ENCODE data around the gene SPDYE4.

The SPDYE4 gene

DNA sequence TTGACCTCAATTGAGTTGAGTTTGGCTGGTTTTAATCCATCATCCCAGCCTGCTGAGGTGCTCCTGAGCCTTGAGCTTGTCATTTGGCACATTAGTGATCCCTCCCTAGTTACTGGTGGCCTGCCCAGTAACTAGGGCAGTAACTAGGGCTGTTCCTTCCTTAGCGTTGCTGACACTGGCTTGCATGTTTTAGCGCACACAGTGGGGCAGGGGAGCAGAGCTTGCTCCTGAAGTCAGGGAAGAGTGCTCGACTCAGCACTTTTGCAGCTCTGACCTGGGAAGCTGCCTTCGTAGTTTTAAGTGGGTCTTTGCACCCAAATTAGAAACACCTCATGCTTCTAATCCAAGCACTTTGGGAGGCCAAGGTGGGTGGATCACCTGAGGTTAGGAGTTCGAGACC is 29.4 kb downstream of the SPDYE4 start:
- H3K27me3 ChIP-seq (ENCODE audit: control insufficient read depth, insufficient read depth, low read length), result no peaks in the 10 kb centered on the region
- 0 out of 2 replicates have a peak, but pooled peaks cover 1% of the 10 kb centered on the region for H3K4me1 ChIP-seq (ENCODE audit: control insufficient read depth, insufficient read depth, low read length)
- no peak for DNase-seq (ENCODE audit: low read depth, low spot score)
- H3K4me3 ChIP-seq (ENCODE audit: low read length), result no peak overlapping the region
- H3K9me3 ChIP-seq (ENCODE audit: control insufficient read depth, insufficient read depth, low read length), result no peaks in the 10 kb centered on the region
- no CpG with 5 or more reads among the region's 5 CpGs for WGBS (ENCODE audit: insufficient coverage, insufficient read length)
- no peaks in the 10 kb centered on the region for H3K36me3 ChIP-seq (ENCODE audit: control insufficient read depth, insufficient read depth, low read length)
- H3K27ac ChIP-seq (ENCODE audit: low read length), result no peak overlapping the region

DNA sequence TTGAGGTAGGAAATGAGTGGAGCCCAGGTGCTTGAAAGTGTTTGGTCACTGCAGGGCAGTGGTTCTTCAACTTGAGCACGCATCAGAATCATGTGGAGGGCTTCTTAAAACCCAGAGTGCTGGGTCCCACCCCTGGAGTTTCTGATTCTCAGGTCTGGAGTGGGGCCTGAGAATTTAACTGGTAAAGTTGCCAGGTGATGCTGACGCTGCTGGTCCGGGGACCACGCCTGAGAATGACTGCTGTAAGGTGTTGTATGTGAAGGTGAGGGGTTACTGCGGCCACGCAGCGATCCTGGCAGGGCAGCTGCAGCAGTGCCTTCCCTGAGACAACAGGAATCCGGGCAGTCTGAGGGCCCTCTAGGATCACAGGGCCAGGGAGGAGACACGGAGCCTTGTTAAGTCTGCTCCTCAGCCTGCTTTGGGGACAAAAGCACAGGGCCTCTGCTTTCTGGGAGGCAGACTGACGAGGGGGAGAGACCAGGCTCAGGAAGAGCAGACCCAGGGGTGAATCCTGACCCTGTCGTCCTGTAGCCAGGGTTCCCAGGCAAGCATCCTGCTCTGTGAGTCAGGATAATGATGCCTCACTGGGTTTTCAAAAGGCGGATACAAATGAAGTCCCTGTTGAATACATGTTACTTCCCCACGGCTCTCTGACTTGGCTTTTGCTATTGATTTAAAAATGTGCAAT is 30.0 kb downstream of the SPDYE4 start:
- Histone ChIP-seq H3K27me3 (ENCODE audit: control insufficient read depth, insufficient read depth, low read length) (no peaks in the 10 kb centered on the region), H3K9me3 (ENCODE audit: control insufficient read depth, insufficient read depth, low read length) (no peaks in the 10 kb centered on the region), H3K27ac (ENCODE audit: low read length) (no peak overlapping the region), H3K36me3 (ENCODE audit: control insufficient read depth, insufficient read depth, low read length) (no peaks in the 10 kb centered on the region), H3K4me1 (ENCODE audit: control insufficient read depth, insufficient read depth, low read length) (0 out of 2 replicates have a peak, but pooled peaks cover 1% of the 10 kb centered on the region), H3K4me3 (ENCODE audit: low read length) (no peak overlapping the region; the same call in 1 of the 2 replicates)
- no peak for DNase-seq (ENCODE audit: low read depth, low spot score)
- WGBS (ENCODE audit: insufficient coverage, insufficient read length), result no CpG with 5 or more reads among the region's 13 CpGs

DNA sequence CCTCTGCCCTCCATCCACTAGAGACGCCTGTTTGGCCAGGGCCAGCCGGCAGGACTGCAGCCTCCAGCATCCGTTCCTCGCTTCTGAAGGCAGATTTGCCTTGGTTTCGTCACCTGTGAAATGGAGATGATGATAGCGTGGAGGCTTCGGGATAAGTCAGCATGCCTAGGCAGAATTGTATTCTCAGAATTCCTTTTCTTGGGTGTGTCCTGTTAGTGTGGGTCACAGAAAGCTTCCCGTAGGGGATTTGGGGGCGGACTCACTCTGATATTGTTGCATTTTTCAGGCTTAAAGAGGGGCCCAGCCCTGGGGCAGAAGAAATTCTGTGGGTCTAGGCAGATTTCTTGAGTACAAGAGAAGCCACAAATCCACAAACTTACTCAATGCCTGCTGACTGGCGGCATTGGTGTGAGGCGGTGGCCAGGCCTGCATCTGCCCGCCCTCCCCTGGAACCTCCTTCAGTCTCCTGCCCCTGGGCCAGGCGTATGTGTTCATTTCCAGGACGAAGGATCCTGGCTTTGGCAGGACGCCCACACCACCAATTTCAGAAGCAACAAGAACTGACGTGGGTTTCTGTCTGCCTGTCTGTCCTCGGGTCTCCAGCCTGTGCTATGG is 31.3 kb downstream of the SPDYE4 start:
- no peak for DNase-seq (ENCODE audit: low read depth, low spot score)
- no peaks in the 10 kb centered on the region for H3K27me3 ChIP-seq (ENCODE audit: control insufficient read depth, insufficient read depth, low read length)
- no CpG with 5 or more reads among the region's 17 CpGs for WGBS (ENCODE audit: insufficient coverage, insufficient read length)
- H3K27ac ChIP-seq (ENCODE audit: low read length), result no peak overlapping the region
- 0 out of 2 replicates have a peak, but pooled peaks cover 1% of the 10 kb centered on the region for H3K4me1 ChIP-seq (ENCODE audit: control insufficient read depth, insufficient read depth, low read length)
- no peak overlapping the region for H3K4me3 ChIP-seq (ENCODE audit: low read length)
- H3K36me3 ChIP-seq (ENCODE audit: control insufficient read depth, insufficient read depth, low read length), result no peaks in the 10 kb centered on the region
- H3K9me3 ChIP-seq (ENCODE audit: control insufficient read depth, insufficient read depth, low read length), result no peaks in the 10 kb centered on the region

- no peaks in the 10 kb centered on the region for H3K9me3 ChIP-seq (ENCODE audit: control insufficient read depth, insufficient read depth, low read length)
- H3K4me3 ChIP-seq (ENCODE audit: low read length), result no peak overlapping the region
- WGBS (ENCODE audit: insufficient coverage, insufficient read length), result no CpG with 5 or more reads among the region's 23 CpGs
- DNase-seq (ENCODE audit: low read depth, low spot score), result no peak
- H3K27me3 ChIP-seq (ENCODE audit: control insufficient read depth, insufficient read depth, low read length), result no peaks in the 10 kb centered on the region
- 0 out of 2 replicates have a peak, but pooled peaks cover 1% of the 10 kb centered on the region for H3K4me1 ChIP-seq (ENCODE audit: control insufficient read depth, insufficient read depth, low read length)
- no peaks in the 10 kb centered on the region for H3K36me3 ChIP-seq (ENCODE audit: control insufficient read depth, insufficient read depth, low read length)
- H3K27ac ChIP-seq (ENCODE audit: low read length), result no peak overlapping the region
Observed at GRCh38 chr17:8725881-8726876, 32.2 kb downstream of the SPDYE4 start.

- Histone ChIP-seq H3K9me3 (ENCODE audit: control insufficient read depth, insufficient read depth, low read length) (no peaks in the 10 kb centered on the region; the same call in 1 of the 2 replicates), H3K4me1 (ENCODE audit: control insufficient read depth, insufficient read depth, low read length) (0 out of 2 replicates have a peak, but pooled peaks cover 1% of the 10 kb centered on the region), H3K27ac (ENCODE audit: low read length) (no peak overlapping the region), H3K4me3 (ENCODE audit: low read length) (no peak overlapping the region), H3K27me3 (ENCODE audit: control insufficient read depth, insufficient read depth, low read length) (no peaks in the 10 kb centered on the region), H3K36me3 (ENCODE audit: control insufficient read depth, insufficient read depth, low read length) (no peaks in the 10 kb centered on the region)
- WGBS (ENCODE audit: insufficient coverage, insufficient read length), result no CpG with 5 or more reads among the region's 7 CpGs
- no peak for DNase-seq (ENCODE audit: low read depth, low spot score)
Observed at GRCh38 chr17:8724451-8724850, 33.9 kb downstream of the SPDYE4 start.

- no CpG with 5 or more reads among the region's 9 CpGs for WGBS (ENCODE audit: insufficient coverage, insufficient read length)
- Histone ChIP-seq H3K27me3 (ENCODE audit: control insufficient read depth, insufficient read depth, low read length) (no peaks in the 10 kb centered on the region), H3K4me1 (ENCODE audit: control insufficient read depth, insufficient read depth, low read length) (no peaks in the 10 kb centered on the region), H3K27ac (ENCODE audit: low read length) (no peak overlapping the region), H3K36me3 (ENCODE audit: control insufficient read depth, insufficient read depth, low read length) (no peaks in the 10 kb centered on the region), H3K4me3 (ENCODE audit: low read length) (no peak overlapping the region), H3K9me3 (ENCODE audit: control insufficient read depth, insufficient read depth, low read length) (no peaks in the 10 kb centered on the region; the same call in 1 of the 2 replicates)
- no peak for DNase-seq (ENCODE audit: low read depth, low spot score)
Observed at GRCh38 chr17:8720596-8720995, 37.8 kb downstream of the SPDYE4 start.

GRCh38 chr17:8719291-8720246 is 38.8 kb downstream of the SPDYE4 start:
- H3K27me3 ChIP-seq (ENCODE audit: control insufficient read depth, insufficient read depth, low read length), result no peaks in the 10 kb centered on the region

DNA sequence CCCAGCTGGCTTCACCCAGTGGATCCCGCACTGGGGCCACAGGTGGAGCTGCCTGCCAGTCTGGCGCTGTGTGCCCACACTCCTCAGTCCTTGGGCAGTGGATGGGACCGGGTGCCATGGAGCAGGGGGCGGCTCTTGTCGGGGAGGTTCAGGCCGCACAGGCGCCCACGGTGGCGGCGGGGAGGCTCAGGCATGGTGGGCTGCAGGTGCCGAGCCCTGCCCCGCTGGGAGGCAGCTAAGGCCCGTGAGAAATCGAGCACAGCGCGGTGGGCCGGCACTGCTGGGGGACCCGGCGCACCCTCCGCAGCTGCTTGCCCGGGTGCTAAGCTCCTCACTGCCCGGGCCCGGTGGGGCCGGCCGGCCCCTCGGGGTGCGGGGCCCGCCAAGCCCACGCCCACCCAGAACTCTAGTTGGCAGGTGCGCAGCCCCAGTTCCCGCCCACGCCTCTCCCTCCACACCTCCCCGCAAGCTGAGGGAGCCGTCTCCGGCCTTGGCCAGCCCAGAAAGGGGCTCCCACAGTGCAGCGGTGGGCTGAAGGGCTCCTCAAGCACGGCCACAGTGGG is 40.3 kb downstream of the SPDYE4 start:
- no peak for DNase-seq (ENCODE audit: low read depth, low spot score)
- Histone ChIP-seq H3K4me1 (ENCODE audit: control insufficient read depth, insufficient read depth, low read length) (no peaks in the 10 kb centered on the region), H3K9me3 (ENCODE audit: control insufficient read depth, insufficient read depth, low read length) (no peaks in the 10 kb centered on the region; the same call in 1 of the 2 replicates), H3K27ac (ENCODE audit: low read length) (no peak overlapping the region), H3K27me3 (ENCODE audit: control insufficient read depth, insufficient read depth, low read length) (no peaks in the 10 kb centered on the region), H3K36me3 (ENCODE audit: control insufficient read depth, insufficient read depth, low read length) (no peaks in the 10 kb centered on the region), H3K4me3 (ENCODE audit: low read length) (no peak overlapping the region)
- WGBS (ENCODE audit: insufficient coverage, insufficient read length), result no CpG with 5 or more reads among the region's 37 CpGs

More at GRCh38 chr17:8719291-8720246, 38.8 kb downstream of the SPDYE4 start:
- Histone ChIP-seq H3K36me3 (ENCODE audit: control insufficient read depth, insufficient read depth, low read length) (no peaks in the 10 kb centered on the region), H3K4me3 (ENCODE audit: low read length) (no peak overlapping the region), H3K4me1 (ENCODE audit: control insufficient read depth, insufficient read depth, low read length) (no peaks in the 10 kb centered on the region), H3K27ac (ENCODE audit: low read length) (no peak overlapping the region), H3K9me3 (ENCODE audit: control insufficient read depth, insufficient read depth, low read length) (no peaks in the 10 kb centered on the region; the same call in 1 of the 2 replicates)
- no CpG with 5 or more reads among the region's 5 CpGs for WGBS (ENCODE audit: insufficient coverage, insufficient read length)
- no peak for DNase-seq (ENCODE audit: low read depth, low spot score)

DNA sequence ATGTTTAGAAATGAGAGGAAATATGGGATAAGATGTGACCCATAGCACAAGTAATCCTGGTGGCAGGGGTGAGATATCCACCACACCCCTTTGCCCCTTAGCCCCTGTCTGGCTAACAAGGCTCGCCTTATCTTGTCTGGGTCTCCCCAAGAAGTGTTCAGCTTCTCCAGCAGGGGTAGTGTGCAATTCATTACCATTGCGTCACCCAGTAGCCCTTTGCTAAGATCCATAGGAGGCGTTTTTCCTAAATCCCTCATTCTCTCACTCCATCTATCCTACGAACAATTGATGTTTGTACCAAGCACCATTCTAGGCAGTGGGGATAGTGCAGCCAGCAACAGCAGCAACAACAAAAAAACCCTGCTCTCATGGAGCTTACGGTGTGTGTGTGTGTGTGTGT is 44.5 kb downstream of the SPDYE4 start:
- WGBS (ENCODE audit: insufficient coverage, insufficient read length), result no CpG with 5 or more reads among the region's 5 CpGs
- H3K9me3 ChIP-seq (ENCODE audit: control insufficient read depth, insufficient read depth, low read length), result no peaks in the 10 kb centered on the region
- H3K4me1 ChIP-seq (ENCODE audit: control insufficient read depth, insufficient read depth, low read length), result no peaks in the 10 kb centered on the region
- H3K36me3 ChIP-seq (ENCODE audit: control insufficient read depth, insufficient read depth, low read length), result no peaks in the 10 kb centered on the region
- DNase-seq (ENCODE audit: low read depth, low spot score), result no peak
- no peak overlapping the region for H3K4me3 ChIP-seq (ENCODE audit: low read length)
- no peak overlapping the region for H3K27ac ChIP-seq (ENCODE audit: low read length)
- H3K27me3 ChIP-seq (ENCODE audit: control insufficient read depth, insufficient read depth, low read length), result no peaks in the 10 kb centered on the region

All from iPS DF 6.9 (cell line).